Spleen (tissue), 7 donors: ENCODE data around the gene BIN1.

Experiments
- POLR2AphosphoS5 ChIP-seq, 3 donors: sonication (generic); formaldehyde crosslinking; IDR thresholded peaks; one replicate each; pipeline ENCODE4 v1.5.1; 2017; ENCODE audit warnings: antibody characterized with exemption in 3 of 3
- TF ChIP-seq, protein P1 (sequence below), 11 experiments: fragments of 200-600 bp in 7 of 11; fragments of 450-650 bp in 4 of 11; sonication (generic) in 4 of 11; IDR thresholded peaks in 8 of 11; conservative IDR thresholded peaks in 3 of 11; 1 replicate in 7 of 11; 2 replicates in 4 of 11; pipeline versions ENCODE4 v1.4.0 to v1.8.0; 2016 to 2021; ENCODE audit warnings: antibody characterized with exemption in 11 of 11, inconsistent platforms in 4 of 11, mild to moderate bottlenecking in 1 of 11
- donor health status: DM: no; HTN: no; CAD: no; lungs with moderate emphysema.
- donor health status: DM: no; HTN: no; CAD: no.
- donor health status: DM: no; HTN: no; CAD: no.

DNA sequence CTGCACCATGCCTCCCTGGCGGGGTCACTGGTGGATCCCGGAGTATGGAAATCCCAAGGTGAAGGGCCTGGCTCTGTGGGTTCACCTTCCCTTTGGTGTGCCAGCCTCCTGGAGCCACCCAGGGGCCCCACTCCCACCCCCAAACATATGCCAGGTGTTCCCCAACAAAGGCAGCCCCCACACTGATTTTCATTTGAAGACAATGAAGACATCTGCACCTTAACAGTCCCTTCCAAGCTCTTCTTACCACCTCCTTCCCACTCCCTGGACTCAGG, 11.7 kb downstream of the BIN1 start:
- no peak for TF ChIP-seq POLR2AphosphoS5 (IDR thresholded peaks at IDR 0.05)
- TF ChIP-seq, protein P1, sequence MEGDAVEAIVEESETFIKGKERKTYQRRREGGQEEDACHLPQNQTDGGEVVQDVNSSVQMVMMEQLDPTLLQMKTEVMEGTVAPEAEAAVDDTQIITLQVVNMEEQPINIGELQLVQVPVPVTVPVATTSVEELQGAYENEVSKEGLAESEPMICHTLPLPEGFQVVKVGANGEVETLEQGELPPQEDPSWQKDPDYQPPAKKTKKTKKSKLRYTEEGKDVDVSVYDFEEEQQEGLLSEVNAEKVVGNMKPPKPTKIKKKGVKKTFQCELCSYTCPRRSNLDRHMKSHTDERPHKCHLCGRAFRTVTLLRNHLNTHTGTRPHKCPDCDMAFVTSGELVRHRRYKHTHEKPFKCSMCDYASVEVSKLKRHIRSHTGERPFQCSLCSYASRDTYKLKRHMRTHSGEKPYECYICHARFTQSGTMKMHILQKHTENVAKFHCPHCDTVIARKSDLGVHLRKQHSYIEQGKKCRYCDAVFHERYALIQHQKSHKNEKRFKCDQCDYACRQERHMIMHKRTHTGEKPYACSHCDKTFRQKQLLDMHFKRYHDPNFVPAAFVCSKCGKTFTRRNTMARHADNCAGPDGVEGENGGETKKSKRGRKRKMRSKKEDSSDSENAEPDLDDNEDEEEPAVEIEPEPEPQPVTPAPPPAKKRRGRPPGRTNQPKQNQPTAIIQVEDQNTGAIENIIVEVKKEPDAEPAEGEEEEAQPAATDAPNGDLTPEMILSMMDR (IDR thresholded peaks at IDR 0.05 in 8 of 11, conservative IDR thresholded peaks at IDR 0.05 in 3 of 11) = no peak
